Lower lobe of right lung (tissue), 2 donors: Measurements from ENCODE around the gene CDKN2C. TPM values are rescaled to one million over a fixed set of nuclear protein-coding genes. Genes with fewer than 3 reads are reported as not detected.
"Not testable (repeated sequence)": the region's sequence is repeated elsewhere in the genome, so short reads cannot be mapped to it uniquely, and the experiment has no call there.

Experiments
- ATAC-seq, 2 donors: fragments of 200-7000 bp; cut with Tn5 transposase; one replicate each; pipeline ENCODE4 v1.9.1; 2020 to 2022; ENCODE audit warnings: mild to moderate bottlenecking in 2 of 2, moderate library complexity in 2 of 2
- DNase-seq: peaks from one replicate; pipeline ENCODE4 v3.0.0-alpha.2; 2020
- H3K27ac ChIP-seq: fragments of 200-600 bp; one replicate; pipeline ENCODE4 v1.8.0; 2022
- H3K27me3 ChIP-seq: fragments of 200-600 bp; one replicate; pipeline ENCODE4 v1.8.0; 2022; ENCODE audit warnings: low read depth
- H3K36me3 ChIP-seq: fragments of 200-600 bp; one replicate; pipeline ENCODE4 v1.8.0; 2022; ENCODE audit warnings: mild to moderate bottlenecking
- H3K4me1 ChIP-seq: fragments of 200-600 bp; one replicate; pipeline ENCODE4 v1.8.0; 2022
- H3K4me3 ChIP-seq: fragments of 200-600 bp; one replicate; pipeline ENCODE4 v1.8.0; 2022; ENCODE audit warnings: mild to moderate bottlenecking
- H3K9me3 ChIP-seq: fragments of 200-600 bp; one replicate; pipeline ENCODE4 v1.8.0; 2022
- CTCF ChIP-seq: fragments of 200-600 bp; IDR thresholded peaks from one replicate; pipeline ENCODE4 v1.8.0; 2022; ENCODE audit warnings: antibody characterized with exemption, mild to moderate bottlenecking
- intact Hi-C: fragments of 100-400 bp; cut with DNase I; formaldehyde crosslinking; loops from one replicate; pipeline ENCODE4 v1.11.0; 2022
- total RNA-seq: library from RNA; stranded (reverse); fragmentation: NEBNext Ultra II Directional; extraction: Animal tissue kit (Norgen Biotek cat#: 25700); gene quantifications from one replicate; pipeline ENCODE4 v1.2.1, GENCODE V29; 2021
- donor health status: DM: no; HTN: yes; CAD: no; lungs with severe emphysema.

Gene CDKN2C
- total RNA-seq, 1 donor from 2014 or later: 9.2 TPM

GRCh38 chr1:51000651-51001050 is 30.6 kb downstream of the CDKN2C start:
- Histone ChIP-seq H3K27ac (no peak overlapping the region), H3K36me3 (no peaks in the 10 kb centered on the region), H3K9me3 (no peaks in the 10 kb centered on the region), H3K27me3 (no peaks in the 10 kb centered on the region), H3K4me3 (no peak overlapping the region), H3K4me1 (no peaks in the 10 kb centered on the region)
- TF ChIP-seq CTCF: no peak
- ATAC-seq (no peak), DNase-seq (no peak)
- intact Hi-C loops: no loop called here

GRCh38 chr1:51002516-51002915 is 32.5 kb downstream of the CDKN2C start:
- ATAC-seq (no peak), DNase-seq (no peak)
- Histone ChIP-seq H3K9me3 (no peaks in the 10 kb centered on the region), H3K36me3 (no peaks in the 10 kb centered on the region), H3K4me1 (no peaks in the 10 kb centered on the region), H3K27me3 (no peaks in the 10 kb centered on the region), H3K4me3 (no peak overlapping the region), H3K27ac (no peak overlapping the region)
- intact Hi-C loops: no loop called here
- TF ChIP-seq CTCF: no peak

GRCh38 chr1:51005549-51005948 is 35.5 kb downstream of the CDKN2C start:
- intact Hi-C loops, H3K36me3 ChIP-seq, DNase-seq, H3K27ac ChIP-seq, H3K4me1 ChIP-seq, H3K9me3 ChIP-seq, ATAC-seq, H3K4me3 ChIP-seq, H3K27me3 ChIP-seq: not testable (repeated sequence)

- no peak for TF ChIP-seq CTCF
- DNase-seq (no peak), ATAC-seq (no peak)
- H3K27me3 ChIP-seq: no peaks in the 10 kb centered on the region
- H3K36me3 ChIP-seq: no peaks in the 10 kb centered on the region
- intact Hi-C loops: no loop called here
- no peaks in the 10 kb centered on the region for H3K9me3 ChIP-seq
- no peak overlapping the region for H3K27ac ChIP-seq
- no peaks in the 10 kb centered on the region for H3K4me1 ChIP-seq
- H3K4me3 ChIP-seq: no peak overlapping the region
These were observed 39.3 kb downstream of the CDKN2C start for GRCh38 chr1:51009381-51009780.

GRCh38 chr1:51014878-51015277 is 44.8 kb downstream of the CDKN2C start:
- Histone ChIP-seq H3K27me3 (no peaks in the 10 kb centered on the region), H3K36me3 (no peaks in the 10 kb centered on the region), H3K4me1 (no peaks in the 10 kb centered on the region), H3K4me3 (no peak overlapping the region), H3K27ac (no peak overlapping the region), H3K9me3 (no peaks in the 10 kb centered on the region)
- no peak for TF ChIP-seq CTCF
- DNase-seq (no peak), ATAC-seq (no peak)
- intact Hi-C loops: no loop called here

GRCh38 chr1:51019811-51020210 is 49.8 kb downstream of the CDKN2C start:
- DNase-seq: no peak
- Histone ChIP-seq H3K36me3 (no peaks in the 10 kb centered on the region), H3K27ac (no peak overlapping the region), H3K27me3 (no peaks in the 10 kb centered on the region), H3K9me3 (no peaks in the 10 kb centered on the region), H3K4me1 (no peaks in the 10 kb centered on the region), H3K4me3 (no peak overlapping the region)
- TF ChIP-seq CTCF: no peak
- no peak for ATAC-seq
- intact Hi-C loops: no loop called here

Other genes starting within 250 kb of the CDKN2C start
- 45.0 TPM for gene FAF1, start 10.0 kb upstream of the CDKN2C start, total RNA-seq
- gene C1orf185, start 132.0 kb downstream of the CDKN2C start, total RNA-seq: not detected